NCI-H524 (cell line): Measurements from ENCODE around the gene RHEBL1.

Source experiments
- DNase-seq, 2 experiments: peaks; one replicate each; lab custom pipeline; 2025; lab: John Stamatoyannopoulos, UW

The RHEBL1 gene, protein sequence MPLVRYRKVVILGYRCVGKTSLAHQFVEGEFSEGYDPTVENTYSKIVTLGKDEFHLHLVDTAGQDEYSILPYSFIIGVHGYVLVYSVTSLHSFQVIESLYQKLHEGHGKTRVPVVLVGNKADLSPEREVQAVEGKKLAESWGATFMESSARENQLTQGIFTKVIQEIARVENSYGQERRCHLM

DNA sequence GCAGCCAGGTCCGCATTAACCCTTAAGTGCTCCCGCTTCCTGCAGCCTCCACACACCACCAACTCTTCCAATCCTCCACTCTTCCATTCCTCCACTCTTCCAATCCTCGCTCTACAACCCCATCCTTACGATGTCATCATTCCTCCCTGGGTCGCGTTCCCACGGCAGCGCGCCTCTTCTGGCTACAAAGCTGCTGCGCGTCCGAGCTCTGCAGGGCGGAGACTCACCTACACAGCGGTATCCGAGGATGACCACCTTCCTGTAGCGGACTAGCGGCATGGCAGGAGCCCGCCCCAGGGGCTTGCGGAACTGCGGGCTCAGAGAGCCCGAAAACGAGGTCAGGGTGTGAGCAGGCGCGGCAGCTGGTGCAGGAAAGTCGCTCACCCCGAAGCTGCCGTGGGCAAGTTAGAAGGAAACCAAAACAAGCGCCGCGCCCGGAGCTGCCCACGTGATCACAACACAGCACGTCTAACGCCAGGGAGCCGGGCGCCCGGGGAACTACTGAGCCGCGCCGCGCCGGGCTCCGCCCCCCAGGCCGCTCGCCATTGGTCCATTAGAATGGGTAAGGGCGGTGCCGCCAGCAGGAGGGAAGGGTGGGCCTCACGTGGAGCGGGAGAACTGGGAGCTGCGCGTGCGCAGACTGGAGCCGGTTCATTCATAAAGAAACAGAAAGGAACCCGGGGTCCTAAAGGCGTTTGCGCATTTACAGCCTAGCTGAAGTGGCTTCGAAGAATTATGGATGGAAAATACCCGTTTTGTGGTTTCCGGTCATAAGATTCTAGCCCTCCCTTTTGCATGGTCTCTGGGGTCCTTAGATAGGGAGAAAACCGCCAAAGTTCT is at the start of gene RHEBL1:
RHEBL1 (minus strand) TSS at position 473 of the 840 bp plus-strand sequence; CDS start at position 279, 194 bp downstream.
- DNase-seq, result peak; percentile 94 to 97

DNA sequence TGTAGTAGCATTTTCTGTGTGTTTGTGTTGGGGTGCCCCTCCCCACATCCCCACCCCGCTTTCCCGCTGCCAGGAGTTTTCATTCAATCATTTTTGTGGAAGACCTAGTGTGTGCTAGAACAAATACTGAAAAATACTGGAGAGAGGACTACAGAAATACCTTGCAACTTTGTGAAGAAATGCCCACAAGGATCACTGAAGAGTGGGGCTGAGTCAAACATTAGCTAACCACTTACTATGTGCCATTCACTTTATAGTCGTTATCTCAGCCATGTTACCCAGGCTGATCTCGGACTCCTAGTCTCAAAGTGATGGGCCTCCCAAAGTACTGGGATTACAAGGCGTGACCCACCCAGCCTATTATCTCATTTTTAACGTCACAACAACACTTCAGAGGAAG is 41.4 kb upstream of the RHEBL1 start:
- DNase-seq, result no peak

DNA sequence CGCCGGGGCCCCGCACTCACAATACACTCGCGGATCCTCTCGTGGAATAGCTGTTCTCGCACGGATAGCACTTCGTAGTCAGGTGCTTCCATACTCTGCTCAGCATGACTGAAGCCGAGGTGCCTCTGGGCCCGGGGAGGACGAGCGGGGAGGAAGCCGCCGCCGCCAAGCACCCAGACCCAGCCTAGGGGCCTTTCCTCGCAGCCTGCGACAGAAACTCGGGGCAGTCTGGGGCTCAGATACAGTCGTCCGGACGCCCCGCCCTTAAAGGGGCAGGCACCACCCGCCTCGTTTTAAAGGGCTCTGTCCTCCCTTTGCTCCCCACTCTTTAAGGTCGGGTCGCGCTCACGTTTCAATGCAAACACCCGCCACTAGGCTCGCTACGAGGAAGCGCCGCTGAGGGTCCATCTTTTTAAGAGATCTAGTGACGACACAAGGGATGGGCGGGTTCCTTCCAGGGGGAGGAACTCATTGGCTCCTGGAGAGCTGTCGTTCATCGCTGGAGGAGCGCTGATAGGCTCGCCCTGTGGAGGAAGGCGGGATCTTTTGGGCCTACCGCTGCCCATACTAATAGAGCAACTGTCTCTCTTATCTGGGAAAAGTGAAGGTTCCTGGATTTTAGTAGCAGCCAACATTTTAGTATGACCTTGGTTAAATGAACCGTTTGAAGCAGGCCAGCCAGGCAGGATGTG is 40.8 kb upstream of the RHEBL1 start, which contains the start of gene LMBR1L:
LMBR1L (minus strand) TSS at position 384 of the 692 bp plus-strand sequence; CDS start at position 92, 292 bp downstream.
- DNase-seq, result peak; percentile 96 to 98

- DNase-seq, result peak in 1 of 2 experiments; percentile 20
Measured at GRCh38 chr12:49109641-49110463, 40.1 kb upstream of the RHEBL1 start.

DNA sequence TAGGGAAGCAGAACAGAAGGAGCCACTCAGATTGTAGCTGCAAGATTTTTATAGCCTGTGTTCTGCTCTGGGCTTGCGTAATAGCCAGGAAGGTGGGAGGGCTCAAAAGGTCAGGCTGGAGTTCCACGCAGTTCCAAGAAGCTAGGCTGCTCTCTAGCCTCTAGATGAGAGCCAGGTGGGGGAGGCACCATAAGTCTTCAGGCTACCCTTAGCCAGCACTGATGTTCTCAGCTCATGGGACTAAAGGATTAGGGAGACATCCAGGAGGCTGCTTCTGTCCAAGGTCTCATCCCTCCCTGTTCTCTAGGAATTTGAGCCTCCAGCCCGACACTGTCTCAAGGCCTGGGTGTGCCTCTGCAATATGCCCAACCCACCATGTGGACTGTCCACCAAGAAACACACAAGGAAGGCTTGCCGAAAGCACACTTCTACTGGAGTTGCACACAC is 39.2 kb upstream of the RHEBL1 start:
- DNase-seq, result no peak

DNA sequence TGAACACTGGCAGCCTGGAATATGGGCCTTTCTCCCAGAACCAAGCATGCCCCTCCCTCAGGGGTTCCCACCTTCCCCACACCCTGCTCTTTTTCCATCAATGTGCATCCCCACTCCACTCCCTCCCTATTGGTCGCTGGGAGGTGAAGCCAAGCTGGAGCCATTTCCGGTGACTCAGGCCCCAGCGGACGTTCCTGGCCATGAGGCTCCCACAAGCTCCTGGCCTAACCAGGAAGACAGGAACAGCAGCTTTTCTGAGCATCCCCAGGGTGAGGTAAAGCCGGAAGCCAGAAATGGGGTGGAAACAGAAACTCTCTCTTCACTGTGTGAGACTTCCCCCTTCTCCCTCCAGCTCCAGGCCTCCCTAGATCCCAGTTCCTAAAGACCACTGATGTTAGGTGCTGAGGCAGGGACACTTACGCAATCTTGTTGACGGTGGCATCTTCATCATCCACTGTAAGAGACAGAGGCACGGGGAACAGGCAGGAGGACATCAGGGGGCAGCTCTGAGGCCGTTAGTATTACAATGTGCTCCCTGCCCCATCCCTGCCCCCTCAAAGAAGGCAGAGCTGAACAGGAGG is 35.8 kb upstream of the RHEBL1 start:
- DNase-seq, result no peak

DNA sequence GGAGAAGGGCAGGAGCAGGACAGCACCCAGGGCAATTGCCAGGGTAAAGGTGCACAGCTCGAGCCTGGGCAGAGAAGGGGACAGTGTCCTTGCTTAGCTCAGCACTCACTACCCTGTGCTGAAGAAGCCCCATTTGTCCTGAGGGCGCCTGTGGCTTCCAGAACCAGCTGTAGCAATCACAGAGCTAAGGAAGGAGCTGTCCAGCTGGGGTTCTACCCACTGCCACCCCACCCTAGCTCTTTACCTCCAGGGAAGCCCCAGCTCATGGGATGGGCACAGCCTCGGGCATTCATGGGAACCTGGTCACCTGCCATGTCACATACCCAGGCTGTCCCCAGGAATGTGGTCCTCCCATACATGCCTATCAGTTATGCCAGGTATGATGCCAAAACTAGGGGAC is 35.0 kb upstream of the RHEBL1 start:
- no peak for DNase-seq

GRCh38 chr12:49100380-49100779 is 30.6 kb upstream of the RHEBL1 start:
- no peak for DNase-seq

DNA sequence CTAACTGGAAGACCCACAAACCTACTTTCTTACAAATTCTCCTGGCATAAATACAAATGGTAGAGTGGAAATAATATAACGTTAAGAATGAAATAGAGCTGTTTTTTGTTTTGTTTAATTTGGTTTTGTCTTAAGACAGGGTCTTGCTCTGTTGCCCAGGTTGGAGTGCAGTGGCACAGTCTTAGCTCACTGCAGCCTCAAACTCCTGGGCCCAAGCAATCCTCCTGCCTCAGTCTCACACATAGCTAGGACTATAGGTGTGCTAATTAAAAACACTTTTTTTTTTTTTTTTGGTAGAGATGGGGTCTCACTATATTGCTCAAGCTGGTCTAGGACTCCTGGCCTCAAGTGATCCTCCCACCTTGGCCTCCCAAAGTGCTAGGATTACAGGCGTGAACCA is 28.9 kb upstream of the RHEBL1 start:
- no peak for DNase-seq

DNA sequence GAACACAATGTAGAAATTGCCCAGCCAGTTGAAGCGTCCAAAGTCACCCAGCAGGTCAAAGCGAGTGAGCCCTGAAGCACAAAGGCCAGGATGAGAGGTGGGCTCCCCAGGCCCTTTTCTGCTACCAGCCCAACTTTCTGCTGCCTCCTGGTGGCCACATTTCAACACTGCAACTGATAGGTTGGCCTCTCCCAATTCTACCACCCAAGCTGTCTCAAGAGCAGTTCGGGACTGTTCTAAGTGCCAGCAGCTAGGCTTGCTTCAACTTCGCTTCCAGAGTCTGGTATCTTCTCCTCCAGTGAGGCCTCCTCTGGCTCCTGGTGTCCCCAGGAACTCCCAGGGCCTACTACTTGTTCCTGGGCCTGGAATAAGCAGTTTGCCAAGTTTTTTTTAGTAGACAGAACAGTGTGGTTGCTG is 28.3 kb upstream of the RHEBL1 start:
- peak; percentile 9 to 22 for DNase-seq

DNA sequence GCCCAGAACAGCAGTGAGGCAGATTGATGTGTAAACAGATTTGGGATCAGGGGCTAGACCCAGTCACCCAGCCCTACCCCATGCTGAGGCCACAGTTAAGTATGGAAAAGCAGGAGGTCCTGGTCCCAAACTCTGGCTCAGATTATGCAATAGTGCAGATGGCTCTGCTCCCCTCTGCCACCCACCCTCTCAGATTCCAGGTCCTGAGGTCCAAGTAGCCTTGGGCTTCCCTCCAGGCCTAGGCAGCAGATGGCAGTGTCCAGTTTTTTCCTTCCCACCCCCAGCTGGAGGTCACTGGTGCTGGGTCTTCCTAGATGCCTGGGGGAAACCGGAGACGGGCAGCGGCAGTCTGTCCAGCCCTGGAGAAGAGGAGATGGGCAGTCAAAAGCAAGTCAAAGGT is 27.6 kb upstream of the RHEBL1 start:
- no peak for DNase-seq

GRCh38 chr12:49094975-49095365 is 25.2 kb upstream of the RHEBL1 start:
- no peak for DNase-seq

DNA sequence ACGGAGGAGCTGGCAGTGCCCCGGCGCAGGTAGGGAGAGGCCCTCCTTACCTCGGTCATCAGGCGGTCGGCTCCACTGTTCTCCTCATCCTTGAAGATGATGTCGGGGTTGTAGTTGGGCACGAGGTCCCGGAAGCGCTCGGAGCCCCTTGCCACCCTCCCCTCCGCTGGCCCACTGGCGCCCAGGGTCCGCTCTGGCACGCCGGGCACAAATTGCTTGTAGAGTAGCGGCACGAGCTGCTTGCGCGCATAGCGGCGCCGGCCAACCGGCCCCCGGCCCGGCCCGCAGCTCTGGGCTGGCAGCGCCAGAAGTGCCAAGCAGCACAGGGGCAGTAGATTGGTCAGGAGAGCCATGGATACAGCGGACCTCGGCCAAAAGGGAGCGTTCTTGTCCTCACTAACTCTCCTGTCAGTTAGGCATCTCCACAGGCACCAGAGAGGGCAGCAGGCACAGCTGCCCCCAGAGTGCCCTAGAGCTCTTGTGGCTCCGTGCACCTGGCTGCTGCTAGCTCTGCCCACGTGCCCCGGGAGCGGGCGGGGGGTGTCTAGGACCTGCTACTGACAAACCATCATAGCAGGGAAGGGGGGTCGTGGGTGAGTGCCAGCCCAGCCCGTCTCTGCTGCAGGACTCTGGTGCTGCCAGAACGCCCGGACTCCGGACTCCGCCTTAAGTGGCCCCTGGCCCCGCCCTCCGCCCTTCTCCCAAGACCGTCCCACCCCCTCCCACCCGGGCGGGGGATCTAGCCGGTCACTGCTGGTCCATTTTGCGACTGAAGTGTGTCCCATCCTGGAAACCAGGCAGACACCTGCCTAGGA is 24.6 kb upstream of the RHEBL1 start, which contains the start of gene DHH:
DHH (minus strand) TSS at position 642 of the 815 bp plus-strand sequence; CDS start at position 353, 289 bp downstream.
- peak; percentile 20 to 54 for DNase-seq

- peak in 1 of 2 experiments; percentile 20 for DNase-seq
Measured at GRCh38 chr12:49093792-49094159, 24.0 kb upstream of the RHEBL1 start.

DNA sequence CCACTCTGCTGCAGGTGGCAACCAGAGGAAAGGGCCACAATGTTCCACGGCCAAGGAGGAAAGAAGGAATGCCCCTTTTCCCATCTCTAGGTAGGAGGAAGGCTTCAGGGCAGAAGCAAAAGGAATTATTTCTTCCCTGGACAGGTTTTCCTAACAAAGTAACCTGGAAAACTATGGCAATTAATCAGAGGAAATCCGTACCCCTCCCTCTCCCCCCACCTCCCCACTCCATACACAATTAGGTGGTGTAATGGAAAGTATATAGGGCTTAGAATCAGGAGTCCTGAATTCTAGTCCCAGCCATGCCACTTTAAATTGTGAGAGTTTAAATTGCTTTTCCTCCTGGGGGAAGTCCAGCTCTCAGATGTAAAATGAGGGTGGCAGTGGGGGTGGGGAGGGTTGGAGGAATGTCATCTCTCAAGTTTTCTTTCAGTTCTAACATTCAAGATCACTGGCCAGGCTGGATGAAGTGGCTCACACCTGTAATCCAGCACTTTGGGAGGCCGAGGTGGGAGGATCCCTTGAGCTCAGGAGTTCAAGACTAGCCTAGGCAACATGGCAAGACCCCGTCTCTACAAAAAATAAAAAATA is 23.1 kb upstream of the RHEBL1 start:
- DNase-seq, result no peak

DNA sequence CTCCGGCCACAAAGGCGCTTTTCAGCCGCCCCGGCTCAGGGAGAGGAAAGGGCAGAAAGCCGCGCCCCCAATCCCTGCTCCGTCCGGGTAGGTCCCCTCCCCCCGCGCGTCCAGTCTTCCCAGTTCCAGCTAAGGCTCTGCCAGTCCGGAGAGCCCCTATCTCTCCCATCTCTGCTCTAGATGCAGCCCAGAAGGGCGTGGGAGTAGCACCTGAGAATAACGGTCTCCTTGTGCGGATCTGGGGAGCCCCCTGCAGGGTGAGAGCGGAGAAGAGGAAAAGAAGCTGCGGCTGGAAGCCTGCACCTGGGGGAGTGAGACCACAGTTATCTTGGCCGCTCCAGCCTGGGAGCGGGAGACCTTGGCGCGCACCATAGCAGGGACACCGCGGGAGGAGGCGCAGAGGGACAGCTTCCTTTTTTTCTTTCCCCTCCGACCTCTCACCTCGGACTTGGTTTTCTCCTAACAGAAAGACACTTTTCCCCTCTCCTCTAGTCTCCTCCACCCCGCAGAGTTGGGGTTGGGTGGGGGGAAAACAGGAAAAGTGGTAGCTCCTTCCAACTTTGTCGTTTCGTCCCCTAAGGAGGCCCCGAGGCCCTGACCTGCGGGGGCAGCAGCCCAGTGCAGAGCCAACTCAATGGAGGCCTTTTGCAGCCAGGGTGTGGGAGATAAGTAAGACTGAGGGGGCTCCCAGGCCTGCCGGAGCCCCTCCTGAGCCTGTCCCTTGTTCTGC is 22.5 kb upstream of the RHEBL1 start:
- peak; percentile 42 to 74 for DNase-seq

DNA sequence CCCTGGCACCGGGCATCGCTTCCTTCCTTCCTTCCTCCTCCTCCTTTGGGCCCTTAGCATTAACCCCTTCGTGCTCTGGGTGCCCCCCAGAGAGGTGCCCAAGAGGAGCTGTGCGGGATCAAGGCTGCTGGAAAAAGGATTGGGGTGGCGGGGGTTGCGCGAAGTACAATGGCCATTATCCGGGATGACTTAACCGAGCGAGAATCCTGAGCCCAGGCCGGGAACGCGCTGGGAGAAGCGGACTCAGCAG is 22.0 kb upstream of the RHEBL1 start:
- no peak for DNase-seq

DNA sequence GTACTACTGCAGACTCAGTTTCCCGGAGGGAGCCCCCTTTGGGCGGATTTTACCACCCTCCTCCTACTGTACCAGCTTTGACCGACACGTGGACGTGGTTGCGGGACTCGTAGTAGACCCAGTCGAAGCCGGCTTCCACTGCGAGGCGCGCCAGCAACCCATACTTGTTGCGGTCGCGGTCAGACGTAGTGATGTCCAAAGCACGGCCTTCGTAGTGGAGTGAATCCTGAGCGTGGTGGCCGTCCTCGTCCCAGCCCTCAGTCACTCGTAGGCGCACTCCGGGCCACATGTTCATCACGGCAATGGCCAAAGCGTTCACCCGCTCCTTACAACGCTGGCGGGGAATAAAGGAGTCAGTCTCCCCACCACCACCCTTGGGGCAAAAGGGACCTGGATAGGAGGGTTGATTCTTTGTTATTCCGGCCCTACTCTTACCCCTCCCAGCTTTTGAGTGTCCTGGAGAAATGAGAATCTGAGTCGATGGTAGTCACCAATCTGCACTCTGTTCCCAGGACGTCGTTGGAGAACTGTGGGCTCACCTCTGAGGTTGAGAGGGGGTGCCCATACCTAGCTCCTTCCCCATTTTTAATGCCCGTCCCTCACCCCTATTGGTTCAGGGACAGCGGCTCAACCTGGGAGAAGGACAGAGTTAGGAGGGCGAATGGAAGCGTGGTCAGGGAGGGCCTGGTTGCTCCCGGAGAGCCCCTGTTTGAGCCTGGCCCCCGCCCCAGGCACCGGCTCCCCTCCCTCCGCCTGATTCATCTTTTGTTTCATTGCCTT is 21.5 kb upstream of the RHEBL1 start:
- no peak for DNase-seq
